T47D (cell line): ENCODE data around the gene SS18L1.

Experiments used
- DNase-seq, 2 experiments: peaks; one replicate each; pipeline versions ENCODE4 v3.0.0 to v3.0.0-alpha.2; 2011 to 2012; ENCODE audit warnings: low read depth in 1 of 2, low spot score in 1 of 2
- JUND ChIP-seq: IDR thresholded peaks from 2 replicates; pipeline ENCODE4 v1.6.1; 2012; ENCODE audit warnings: low read depth
- in situ Hi-C: cut with HindIII; loops from 2 replicates; pipeline ENCODE4 v1.10.0; 2016; ENCODE audit warnings: low sequenced_read_pairs, low pct_unique_long_range_greater_than_20kb

The SS18L1 gene

DNA sequence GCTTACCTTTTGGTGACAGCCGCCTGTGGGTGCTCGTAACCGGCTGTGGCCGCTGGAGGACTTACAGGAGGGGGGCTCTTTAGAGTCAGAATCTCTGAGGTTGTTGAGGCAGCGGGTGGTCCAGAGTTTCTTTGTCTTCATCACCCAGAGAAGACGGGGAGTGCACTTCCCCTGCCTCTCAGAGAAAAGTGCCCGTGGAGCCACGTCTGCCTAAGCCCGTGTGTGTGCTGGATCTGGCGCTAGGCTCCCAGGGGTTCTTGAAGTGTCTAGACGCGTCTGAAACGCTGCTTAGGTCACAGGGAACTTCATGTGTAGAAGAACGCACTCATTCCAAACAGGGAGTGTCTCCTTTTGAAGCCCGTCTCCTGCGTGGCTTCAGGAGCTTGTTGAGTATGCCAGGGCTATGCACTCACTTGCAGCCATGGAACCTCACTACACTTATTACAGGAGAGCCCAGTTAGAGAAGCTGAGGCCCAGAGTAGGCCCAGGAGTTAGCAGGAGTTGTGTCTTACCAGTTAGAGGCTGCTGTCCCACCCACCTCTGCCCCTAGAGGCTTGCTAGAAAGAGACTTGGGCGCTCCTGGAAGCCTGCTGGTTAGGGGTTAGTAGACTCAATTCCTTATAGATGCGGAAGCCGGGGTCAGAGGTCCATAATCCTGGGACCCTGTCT, 20.0 kb upstream of the SS18L1 start:
- peak in 1 of 2 experiments; percentile 33 for DNase-seq
- no peak for TF ChIP-seq JUND
- in situ Hi-C loops, result no loop called here

DNA sequence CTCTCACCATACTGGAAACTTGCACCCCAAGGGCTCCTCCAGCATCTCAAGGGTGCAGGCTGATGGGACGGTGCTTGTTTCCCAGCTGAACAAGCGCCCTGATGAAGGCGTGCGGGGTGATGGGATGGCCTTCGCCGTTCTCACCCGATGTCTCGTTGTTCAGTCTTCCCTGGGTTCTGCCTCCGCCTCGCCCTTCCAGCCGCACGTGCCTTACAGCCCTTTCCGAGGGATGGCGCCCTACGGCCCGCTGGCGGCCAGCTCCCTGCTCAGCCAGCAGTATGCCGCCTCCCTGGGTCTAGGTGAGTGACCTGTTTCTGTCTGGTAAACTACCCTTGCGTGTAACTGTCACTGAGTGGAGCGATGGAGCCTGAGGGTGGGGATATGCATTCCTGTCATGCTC, 17.4 kb upstream of the SS18L1 start:
- no peak for TF ChIP-seq JUND
- in situ Hi-C loops, result no loop called here
- DNase-seq, result no peak

DNA sequence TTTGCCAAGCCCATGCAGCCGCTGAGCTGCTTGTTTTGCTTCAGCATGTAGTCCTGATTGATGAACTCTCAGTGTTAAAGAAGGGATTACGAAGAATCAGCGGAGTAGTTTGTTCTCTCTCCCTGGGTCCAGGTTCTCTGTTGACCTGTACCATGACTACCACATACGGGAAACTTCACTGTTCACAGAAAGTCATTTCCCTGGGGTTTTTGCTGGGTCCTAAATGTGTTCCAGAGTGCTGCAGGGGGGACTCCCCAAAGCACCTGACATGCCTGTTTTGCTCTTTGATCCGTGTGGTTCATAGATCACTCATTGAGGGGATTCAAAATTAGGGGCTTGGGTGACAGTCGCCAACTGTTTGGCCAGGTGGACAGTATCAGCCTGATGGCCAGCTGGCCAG, 15.8 kb upstream of the SS18L1 start:
- DNase-seq, result no peak
- TF ChIP-seq JUND, result no peak
- in situ Hi-C loops, result no loop called here

DNA sequence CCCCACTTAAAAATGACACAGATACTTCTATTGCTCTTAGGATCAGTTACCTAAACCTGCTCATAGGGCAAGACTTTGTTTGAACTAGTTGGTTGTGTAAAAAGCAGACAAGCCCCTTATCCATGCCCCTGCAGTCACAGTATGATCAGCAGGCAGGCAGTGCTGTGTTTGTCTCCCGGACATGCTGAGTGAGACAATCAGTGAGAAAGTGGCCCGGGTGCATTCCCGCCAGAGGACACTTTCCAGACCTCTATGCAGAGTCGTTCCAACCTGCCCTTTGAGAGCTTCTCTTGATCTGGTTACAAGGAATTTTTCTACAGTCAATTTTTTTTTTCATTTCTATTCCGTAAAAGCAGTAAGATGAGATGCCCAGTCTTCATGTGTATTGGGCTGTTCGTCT, 15.1 kb upstream of the SS18L1 start:
- in situ Hi-C loops, result no loop called here

DNA sequence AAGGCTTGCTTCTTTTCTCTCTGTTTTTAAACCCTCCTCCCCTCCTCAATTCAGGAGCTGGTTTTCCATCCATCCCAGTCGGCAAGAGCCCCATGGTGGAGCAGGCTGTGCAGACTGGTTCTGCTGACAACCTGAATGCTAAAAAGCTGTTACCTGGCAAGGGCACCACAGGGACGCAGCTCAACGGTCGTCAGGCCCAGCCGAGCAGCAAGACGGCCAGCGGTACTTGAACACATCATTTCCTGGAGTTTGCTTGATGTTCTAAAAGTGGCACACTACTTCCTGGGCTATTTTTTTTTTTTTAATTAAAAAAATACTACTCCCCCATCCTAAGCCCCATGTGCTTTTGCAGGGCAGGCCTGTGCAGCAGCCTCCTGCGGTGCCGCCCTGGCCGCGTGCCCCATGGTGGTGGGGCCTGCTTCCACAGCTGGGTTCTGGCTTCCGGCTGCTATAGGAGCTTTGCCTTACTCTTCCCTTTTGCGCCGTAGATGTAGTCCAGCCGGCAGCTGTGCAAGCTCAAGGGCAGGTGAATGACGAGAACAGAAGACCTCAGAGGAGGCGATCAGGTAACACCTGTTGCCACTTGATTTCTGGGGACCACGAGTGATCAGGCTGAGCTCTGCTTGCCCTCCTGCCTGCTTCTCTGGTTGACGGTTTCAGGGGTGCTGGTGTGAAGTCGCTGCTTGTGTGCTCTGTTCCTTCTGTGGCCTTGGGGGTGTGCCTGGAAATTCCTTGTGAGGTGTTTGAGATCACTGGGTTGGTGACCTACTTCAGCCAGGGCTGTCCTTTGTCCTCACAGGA, 13.6 kb upstream of the SS18L1 start:
- no peak for TF ChIP-seq JUND
- in situ Hi-C loops, result no loop called here
- no peak for DNase-seq

More for the DNA sequence above, 15.1 kb upstream of the SS18L1 start:
- TF ChIP-seq JUND, result no peak
- no peak for DNase-seq

DNA sequence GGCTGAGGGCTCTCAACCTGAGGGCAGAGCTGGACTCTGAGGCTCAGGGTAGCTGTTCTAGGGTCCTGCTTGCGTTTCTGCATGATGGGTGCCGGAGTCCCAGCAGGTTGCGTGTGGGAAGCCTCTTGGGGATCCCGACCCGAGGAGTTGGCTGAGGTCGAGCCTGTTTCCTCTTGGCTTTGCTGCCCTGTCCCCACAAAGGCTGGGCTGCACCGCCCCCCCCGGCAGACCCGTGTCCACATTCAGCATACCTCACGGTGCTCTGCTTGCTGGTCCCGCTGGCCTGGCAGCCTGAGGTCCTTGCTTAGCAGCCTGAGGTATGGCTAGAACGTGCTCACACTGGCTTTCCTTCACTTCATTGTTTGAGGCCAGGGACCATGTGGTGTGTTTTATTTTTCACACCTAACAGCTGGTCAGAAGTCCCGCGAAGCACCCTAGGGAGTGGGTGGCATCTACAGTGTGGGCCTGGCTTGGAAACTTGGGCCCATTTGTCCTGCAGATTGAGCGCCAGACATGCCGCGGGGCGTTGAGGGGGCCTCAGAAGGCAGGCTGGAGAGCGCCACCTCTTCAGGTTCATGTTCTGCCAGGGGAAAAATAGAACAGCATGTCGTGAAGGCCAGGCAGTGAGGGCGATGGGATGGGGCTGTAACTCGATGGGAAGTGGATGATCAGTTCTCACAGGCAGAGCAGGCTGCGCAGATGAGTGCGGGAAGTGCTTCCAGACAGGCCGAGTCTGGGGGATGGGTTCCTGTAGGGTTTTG, 11.8 kb upstream of the SS18L1 start:
- in situ Hi-C loops, result no loop called here
- no peak for TF ChIP-seq JUND
- DNase-seq, result no peak

DNA sequence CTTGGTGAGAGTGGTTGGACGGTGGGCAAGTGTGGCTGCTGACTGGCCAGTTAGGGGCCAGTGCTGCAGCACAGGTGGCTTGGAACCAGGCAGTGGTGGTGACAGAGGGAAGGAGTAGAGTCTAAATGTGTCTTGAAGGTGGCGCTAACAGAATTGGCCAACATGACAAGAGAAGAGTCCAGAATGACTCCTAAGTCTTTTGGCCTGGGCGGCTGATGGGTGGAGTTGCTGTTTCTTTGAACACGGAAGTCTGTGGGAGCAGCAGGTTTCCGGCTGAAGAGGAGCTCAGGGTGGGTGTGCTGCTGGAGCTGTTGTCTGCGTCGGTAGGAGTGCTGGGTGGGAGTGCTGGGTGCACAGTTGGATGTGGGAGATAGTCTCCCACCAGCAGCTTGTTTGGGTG, 11.1 kb upstream of the SS18L1 start:
- TF ChIP-seq JUND, result no peak
- no peak for DNase-seq
- in situ Hi-C loops, result no loop called here

DNA sequence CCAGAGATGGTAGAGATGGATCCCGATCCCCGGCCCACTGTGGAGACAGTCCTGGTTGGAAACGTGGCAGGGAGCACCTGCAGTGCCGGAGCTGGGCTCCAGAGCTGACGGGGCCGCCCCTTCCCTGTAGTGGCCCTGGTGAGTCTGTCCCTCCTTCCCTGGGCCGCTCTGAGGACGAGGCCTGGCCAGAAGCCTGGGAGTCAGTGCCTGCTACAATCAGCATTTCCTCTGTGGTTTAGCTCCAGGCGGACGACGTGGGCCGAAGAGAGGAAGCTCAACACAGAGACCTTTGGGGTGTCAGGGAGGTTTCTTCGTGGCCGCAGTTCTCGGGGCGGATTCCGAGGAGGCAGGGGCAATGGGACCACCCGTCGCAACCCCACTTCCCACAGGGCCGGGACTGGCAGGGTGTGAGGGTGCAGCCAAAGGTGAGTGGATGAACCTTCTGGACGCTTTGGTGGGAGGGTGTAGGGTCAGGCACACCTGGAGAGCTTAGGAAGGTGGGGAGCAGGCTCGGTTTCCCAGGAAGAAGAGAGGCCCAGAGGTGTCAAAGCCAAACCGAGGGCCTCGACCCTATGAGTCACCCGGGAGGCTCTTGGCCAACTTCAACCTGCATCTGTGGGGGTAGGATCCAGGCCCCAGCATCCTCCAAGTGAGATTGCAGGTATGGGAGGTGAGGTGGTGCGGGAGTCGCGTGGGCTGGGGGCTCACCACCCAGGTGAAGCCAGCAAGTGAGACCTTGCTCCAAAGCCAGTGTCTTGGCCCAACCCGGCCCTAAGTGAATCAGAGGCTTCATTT, 10.3 kb upstream of the SS18L1 start:
- TF ChIP-seq JUND, result no peak
- no peak for DNase-seq
- in situ Hi-C loops, result no loop called here

DNA sequence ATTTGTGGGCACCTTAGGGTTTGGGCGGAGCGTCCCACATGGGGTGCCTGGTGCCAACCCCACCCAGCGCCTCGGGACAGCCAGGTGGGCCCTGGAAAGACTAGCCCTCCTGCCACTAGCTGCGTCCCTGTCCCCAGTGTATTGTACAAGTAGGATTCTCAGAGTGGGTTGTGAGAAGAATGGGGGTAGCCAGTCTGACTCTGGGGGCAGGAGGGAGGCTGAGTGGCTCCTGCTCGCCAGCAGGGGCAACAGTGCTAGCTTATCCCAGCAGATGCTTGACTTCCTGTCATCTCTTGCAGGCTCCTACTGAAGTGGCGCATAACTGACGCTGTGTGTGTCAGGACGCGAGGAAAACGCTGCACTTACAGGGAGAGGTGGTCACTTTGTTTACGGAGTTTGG, 9.7 kb upstream of the SS18L1 start:
- in situ Hi-C loops, result no loop called here
- no peak for TF ChIP-seq JUND
- no peak for DNase-seq

DNA sequence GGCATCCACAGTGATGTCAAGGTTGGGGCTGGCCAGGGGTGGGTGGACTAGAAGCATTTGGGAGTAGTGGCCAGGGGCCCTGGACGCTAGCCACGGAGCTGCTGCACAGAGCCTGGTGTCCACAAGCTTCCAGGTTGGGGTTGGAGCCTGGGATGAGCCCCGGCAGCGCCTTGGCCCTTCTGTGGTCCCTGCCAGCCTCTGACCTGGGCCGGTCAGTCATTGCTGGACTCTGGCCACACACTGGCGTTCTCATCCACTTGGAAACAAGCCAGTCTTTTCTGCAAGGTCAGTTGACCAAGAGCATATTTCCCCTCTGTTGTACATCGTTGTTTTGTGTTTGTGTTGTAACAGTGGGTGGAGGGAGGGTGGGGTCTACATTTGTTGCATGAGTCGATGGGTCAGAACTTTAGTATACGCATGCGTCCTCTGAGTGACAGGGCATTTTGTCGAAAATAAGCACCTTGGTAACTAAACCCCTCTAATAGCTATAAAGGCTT, 8.8 kb upstream of the SS18L1 start:
- in situ Hi-C loops, result no loop called here
- DNase-seq, result no peak
- TF ChIP-seq JUND, result no peak

DNA sequence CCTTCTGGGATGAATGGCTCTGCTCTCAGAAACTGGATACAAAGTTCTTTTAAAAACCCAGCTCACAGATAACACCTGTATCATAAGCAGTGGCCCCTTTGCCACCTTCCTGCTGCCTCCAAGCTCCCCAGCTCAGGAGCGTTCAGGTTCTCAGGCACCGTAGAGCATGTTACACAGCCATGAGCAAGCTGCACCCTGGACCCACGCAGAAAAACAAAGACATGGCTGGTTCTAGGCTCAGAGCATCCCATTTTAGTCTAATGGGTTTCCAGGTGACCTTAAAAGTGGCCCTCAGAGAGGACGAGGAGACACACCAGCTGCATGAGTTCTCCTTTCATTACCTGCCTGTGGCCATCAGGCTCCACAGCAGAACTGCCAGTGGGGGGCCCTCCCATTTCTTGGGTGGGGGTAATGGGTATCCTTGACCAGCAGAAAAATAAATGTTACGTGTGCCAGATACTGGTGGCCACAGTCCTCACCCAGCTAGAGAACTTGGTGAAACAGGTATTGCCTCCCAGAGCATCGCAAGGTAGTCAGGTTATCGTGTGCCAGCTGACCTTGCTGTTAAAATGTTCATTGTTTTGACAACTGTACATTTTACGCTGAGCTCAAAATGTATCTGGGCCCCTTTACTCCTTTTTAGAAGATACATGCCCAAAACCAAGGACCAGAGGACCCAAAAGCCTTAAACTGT, 7.8 kb upstream of the SS18L1 start:
- no peak for DNase-seq
- in situ Hi-C loops, result no loop called here
- TF ChIP-seq JUND, result no peak
